Cardiac fibroblast (primary cell): ENCODE measurements around the gene EMC8.

ENCODE experiments used
- DNase-seq, 2 donors: peaks; one replicate each; pipeline versions ENCODE4 v3.0.0 to v3.0.0-alpha.2; 2010; ENCODE audit warnings: low read depth in 2 of 2
- H3K4me3 ChIP-seq, 2 donors: replicated peaks in 1 of 2; 1 replicate in 1 of 2; 2 replicates in 1 of 2; pipeline ENCODE4 v1.5.1; 2011; ENCODE audit warnings: low read depth in 2 of 2, low read length in 2 of 2, mild to moderate bottlenecking in 2 of 2, moderate library complexity in 1 of 2
- TF ChIP-seq, protein P1 (sequence below): IDR thresholded peaks from one replicate; pipeline ENCODE4 v1.5.1; 2011; ENCODE audit warnings: low read depth, mild to moderate bottlenecking, low read length, inconsistent platforms

Gene EMC8

DNA sequence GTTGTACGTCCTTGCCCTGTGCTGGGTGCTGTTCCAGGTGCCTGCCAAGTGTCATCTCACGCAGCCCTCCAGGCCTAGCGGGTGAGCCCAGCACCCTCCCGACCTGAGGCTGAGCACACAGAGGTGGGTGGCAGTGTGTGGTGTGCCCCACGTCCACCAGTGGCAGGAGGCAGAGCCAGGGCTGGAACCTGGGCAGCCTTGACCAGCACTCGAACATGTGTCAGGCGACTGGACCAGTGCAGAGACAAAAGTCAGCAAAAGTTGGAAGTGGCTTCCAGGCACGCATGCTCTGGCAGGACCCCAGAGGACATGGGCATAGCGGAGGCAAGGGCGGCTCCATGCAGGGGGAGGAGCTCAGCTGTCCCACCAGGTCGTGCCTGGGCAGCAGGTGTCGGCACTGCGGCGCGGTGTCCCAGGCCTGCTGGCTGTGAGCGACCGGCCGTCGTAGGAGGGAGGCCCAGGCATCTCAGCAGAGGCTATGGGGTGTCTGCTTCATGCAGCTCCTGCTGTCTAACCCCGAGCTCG is 35.9 kb upstream of the EMC8 start:
- DNase-seq = no peak
- TF ChIP-seq, protein P1, sequence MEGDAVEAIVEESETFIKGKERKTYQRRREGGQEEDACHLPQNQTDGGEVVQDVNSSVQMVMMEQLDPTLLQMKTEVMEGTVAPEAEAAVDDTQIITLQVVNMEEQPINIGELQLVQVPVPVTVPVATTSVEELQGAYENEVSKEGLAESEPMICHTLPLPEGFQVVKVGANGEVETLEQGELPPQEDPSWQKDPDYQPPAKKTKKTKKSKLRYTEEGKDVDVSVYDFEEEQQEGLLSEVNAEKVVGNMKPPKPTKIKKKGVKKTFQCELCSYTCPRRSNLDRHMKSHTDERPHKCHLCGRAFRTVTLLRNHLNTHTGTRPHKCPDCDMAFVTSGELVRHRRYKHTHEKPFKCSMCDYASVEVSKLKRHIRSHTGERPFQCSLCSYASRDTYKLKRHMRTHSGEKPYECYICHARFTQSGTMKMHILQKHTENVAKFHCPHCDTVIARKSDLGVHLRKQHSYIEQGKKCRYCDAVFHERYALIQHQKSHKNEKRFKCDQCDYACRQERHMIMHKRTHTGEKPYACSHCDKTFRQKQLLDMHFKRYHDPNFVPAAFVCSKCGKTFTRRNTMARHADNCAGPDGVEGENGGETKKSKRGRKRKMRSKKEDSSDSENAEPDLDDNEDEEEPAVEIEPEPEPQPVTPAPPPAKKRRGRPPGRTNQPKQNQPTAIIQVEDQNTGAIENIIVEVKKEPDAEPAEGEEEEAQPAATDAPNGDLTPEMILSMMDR = no peak
- no peak overlapping the region for H3K4me3 ChIP-seq

DNA sequence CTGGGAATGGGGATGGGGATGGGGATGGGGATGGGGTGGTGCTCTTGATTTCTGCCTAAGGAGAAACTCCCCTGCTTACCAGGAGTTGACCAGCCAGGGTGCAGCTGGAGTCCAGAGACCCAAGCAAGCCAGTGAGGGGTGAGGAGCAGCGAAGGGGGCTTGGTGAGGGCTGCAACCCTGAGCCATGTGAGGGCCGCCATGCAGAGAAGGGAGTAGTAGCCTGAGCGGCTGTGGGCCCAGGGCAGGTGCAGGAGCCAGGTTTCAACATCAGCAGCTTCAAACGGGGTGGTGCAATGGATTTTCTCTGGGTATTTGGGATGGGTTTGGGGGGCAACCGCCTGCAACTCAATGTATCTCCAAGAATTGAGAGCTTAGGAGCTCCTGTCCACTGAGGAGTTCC is 35.4 kb upstream of the EMC8 start:
- TF ChIP-seq, protein P1 = no peak
- DNase-seq = no peak
- H3K4me3 ChIP-seq = no peak overlapping the region

DNA sequence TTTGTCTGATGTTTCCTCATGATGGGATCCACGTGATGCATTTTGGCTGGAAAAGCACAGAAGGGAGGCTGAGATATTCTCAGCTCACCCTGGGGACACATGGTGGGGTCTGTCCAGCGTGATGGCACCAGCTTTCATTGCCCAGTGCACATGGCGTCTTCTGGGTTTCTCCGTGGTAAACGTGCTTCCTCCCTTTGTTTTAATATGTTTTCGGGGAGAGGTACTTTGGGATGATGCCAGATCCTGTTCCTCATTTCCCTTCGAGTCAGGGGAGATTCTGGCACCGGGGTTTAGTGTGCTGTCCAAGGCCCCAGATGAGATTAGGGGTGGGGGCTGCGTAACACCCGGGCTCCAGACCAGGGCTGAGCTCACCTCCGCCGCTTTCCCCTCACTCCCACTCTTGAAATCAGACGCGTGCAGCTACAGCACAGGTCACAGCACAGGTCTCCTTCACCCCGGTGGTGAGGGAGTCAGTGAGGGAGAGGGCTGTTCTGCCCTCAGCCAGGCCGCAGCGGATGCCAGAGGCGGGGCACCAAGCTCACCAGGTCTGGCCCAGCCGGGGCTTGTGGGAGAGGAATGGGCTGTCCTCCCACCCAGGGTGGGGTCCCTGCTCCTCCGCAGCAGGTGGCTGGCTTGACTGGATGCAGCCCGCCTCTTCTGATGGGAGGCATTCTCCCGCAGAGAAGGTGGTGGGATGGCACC is 34.0 kb upstream of the EMC8 start:
- DNase-seq = no peak
- TF ChIP-seq, protein P1 = no peak
- H3K4me3 ChIP-seq = no peak overlapping the region

DNA sequence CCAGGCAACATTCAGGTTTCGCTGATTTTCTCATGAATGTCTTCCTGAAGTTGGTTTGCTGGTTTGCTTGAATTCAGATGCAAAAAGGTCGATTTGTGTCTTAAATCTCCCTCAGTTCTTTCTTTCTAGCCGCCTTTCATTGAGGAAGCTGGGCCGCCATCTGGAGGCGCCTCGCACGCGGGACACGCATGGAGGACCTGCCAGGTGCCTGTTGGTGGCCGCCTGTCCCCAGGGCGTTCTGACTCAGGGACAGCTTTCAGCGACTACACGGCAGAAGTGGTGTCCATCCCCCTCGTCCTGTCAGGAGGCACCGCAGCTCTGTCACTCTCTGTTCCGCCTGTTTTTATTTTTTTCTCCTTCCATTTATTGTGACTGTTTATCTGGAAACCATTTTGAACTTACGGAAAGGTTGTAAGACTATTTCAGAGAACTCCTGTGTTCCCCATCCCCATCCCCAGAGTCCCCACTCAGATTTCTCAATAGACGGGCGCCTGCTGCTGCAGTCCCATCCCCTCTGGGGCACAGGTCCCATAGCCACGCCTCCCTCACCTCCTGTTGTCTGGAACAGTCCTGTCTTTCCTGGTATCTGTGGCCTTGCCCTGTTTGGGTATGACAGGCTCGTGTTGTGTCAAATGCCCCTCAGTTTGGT is 33.4 kb upstream of the EMC8 start:
- TF ChIP-seq, protein P1 = no peak
- no peak overlapping the region for H3K4me3 ChIP-seq
- DNase-seq = no peak

DNA sequence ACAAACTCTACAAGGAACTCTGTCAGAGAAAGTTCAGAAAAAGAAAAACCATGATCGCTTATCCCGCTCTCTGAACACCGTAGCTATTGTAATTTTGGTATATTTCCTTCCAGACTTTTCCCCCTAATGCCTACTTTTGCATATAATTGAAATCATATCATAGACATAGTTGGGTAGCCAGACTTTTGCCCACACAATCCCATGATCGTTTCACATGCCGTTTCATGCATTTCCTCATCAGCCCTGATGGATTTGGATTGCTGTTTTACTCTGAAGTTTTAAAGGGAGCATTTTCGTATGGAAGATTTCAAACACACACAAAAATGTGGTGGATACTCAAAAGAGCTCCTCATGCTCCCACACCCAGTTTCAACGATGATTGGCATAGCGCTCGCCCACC is 31.5 kb upstream of the EMC8 start:
- no peak overlapping the region for H3K4me3 ChIP-seq
- TF ChIP-seq, protein P1 = no peak
- no peak for DNase-seq

DNA sequence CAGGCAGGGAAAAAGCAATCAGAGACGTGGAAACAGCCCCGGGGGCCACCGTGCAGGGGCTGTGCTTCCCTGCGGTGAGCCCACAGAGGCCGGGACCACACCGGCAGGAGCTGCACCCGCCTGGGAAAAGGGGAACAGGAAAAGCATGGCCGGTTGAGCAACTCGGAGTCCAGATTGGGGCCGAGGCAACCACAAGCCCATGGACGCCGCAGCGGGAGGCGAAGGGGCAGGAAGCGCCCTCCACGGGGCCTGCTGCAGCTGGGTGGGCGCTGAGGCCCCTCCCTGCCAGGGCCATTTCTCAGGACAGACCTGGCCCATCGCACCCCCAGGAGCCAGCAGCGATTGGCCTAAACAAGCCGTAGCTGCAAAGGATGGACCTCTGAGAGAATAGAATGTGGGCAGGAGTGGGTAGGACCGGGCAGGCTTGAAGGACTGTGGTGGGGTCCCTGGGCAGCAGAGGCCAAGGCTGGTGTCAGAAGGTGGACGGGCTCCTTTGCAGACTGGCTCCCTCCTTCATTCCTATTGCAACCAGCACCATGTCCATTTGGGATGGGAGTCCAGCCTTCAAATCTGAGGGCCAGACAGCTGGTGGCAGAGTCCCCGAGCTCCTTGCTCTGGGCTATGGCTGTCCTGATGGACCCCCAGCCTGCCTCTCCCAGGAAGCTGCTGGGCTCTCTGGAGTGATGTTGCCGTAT is 30.6 kb upstream of the EMC8 start:
- no peak for DNase-seq
- H3K4me3 ChIP-seq = no peak overlapping the region
- TF ChIP-seq, protein P1 = no peak
